ENCODE measurements around the gene CHST13.

- no peak for TF ChIP-seq CTCF (conservative IDR thresholded peaks at IDR 0.05; ENCODE audit: low read depth, low read length)
- no peak for TF ChIP-seq EZH2 (IDR thresholded peaks at IDR 0.05; ENCODE audit: borderline replicate concordance, low read depth, low read length, poor library complexity, severe bottlenecking)
Measured at GRCh38 chr3:126508564-126508964, 15.4 kb upstream of the CHST13 start.

Data from A673 (cell line).